GM10847 (cell line): Measurements from ENCODE around the gene STIP1.

Source experiments
- POLR2A ChIP-seq: IDR thresholded peaks from 2 replicates; pipeline ENCODE4 v1.6.1; 2011; ENCODE audit not compliant: insufficient read length; ENCODE audit errors: extremely low read depth

Gene STIP1

GRCh38 chr11:64178951-64179639, 6.9 kb upstream of the STIP1 start:
- TF ChIP-seq POLR2A, result no peak

DNA sequence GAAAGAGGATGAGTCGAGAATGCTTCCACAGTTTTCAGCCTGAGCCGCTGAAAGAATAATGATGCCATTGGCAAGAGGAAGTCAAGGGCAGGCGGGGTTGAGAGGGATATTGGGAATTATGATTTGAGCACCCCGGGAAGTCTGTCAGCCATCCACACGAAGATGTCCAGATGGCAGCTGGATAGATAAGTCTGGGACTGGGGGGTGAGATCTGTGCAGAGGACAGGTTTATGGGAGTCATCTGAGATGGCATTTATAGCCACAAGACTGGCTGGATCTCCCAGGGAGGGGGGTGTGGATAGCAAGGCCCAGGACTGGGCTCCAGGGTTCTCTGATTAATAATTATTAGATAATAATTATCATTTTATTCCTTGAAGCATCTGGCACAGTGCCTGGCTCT, 5.1 kb upstream of the STIP1 start:
- TF ChIP-seq POLR2A, result no peak

- peak; percentile 23 for TF ChIP-seq POLR2A
Observed at GRCh38 chr11:64181506-64182411, 4.2 kb upstream of the STIP1 start.

DNA sequence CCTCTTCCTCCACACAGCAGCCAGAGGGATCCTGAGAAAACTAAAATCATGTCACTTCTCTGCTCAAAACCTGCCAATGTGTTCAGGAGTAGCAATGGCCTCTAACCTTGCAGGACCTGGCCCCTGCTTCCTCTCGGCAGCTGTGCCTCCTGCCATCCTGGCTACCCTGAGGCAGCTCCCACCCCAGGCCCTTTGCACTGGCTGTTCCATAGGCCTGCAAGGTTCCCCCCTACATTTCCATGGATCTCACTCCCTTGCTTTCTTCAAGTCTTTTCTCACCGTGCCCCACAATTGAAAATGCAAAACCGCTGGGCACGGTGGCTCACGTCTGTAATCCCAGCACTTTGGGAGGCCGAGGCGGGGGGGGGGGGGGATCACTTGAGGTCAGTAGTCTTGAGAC, 2.1 kb upstream of the STIP1 start:
- no peak for TF ChIP-seq POLR2A

- TF ChIP-seq POLR2A, result peak; percentile 95
Observed at GRCh38 chr11:64185175-64185692, 737 bp upstream of the STIP1 start.

GRCh38 chr11:64186492-64187165, 658 bp downstream of the STIP1 start:
- TF ChIP-seq POLR2A, result no peak

DNA sequence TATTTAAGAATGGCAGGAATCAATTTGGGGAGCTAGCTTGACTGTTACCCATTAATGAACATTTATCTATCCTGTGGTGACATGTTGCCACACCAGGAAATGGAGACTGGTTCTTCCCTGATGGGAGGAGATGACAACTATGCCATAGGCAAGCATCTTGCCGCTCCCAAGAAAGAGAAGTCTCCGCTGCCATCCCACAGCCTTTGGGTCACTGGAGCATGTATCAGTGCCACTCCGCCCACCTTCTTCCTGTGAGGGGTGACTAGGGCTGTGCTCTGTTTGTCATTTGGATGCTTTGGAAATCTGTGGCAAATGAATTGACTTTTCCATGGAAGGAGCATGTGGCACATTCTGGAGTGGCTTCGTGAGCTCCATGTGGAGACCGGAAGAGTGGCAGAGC, 6.5 kb downstream of the STIP1 start:
- TF ChIP-seq POLR2A, result no peak

DNA sequence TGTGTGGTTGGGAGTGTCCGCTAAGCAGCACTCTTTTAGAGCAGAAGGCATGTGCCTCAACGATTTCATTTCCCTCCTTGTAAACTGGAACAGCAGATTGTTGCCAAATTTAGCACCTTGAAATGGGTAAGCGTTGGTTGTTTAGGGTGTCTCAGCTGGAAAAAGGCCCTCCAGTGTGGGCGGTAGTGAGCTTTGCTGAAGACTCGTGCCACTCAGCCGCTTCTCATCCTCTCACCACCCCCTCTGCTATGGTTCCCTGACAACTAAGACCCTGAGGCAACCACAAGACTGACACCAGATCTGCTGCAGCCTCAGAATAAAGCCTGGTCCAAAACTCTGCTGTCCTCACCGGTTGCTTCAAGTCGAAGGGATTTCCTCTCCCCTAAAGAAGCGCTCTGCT, 10.7 kb downstream of the STIP1 start:
- no peak for TF ChIP-seq POLR2A

GRCh38 chr11:64198511-64198910, 12.5 kb downstream of the STIP1 start:
- no peak for TF ChIP-seq POLR2A

- no peak for TF ChIP-seq POLR2A
Observed at GRCh38 chr11:64201543-64201942, 15.6 kb downstream of the STIP1 start.

- no peak for TF ChIP-seq POLR2A
Observed at GRCh38 chr11:64202992-64203391, 17.0 kb downstream of the STIP1 start.

DNA sequence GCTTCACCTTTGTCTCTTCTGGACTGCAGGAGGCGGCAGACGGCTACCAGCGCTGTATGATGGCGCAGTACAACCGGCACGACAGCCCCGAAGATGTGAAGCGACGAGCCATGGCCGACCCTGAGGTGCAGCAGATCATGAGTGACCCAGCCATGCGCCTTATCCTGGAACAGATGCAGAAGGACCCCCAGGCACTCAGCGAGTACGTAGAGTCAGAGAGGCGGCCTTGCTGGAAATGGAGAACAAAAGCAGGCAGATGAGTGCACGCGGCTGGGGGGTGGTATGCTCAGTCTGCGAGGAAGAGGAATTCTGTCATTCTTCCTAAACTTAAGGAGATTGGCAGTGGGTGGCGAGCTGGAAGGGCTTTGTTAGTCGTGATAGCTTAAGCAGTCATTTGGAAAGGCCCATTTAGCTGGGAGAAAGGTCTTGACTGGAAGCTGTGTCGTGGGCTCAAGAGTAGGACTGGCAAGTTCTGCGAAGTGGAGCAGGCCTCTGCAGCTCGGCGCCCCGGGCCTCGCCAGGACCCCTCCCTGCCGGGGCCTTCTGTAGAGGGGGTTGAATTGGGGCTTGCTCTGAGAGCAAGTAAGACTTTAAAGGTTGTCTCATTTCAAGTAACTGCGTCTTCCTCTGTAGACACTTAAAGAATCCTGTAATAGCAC, 17.6 kb downstream of the STIP1 start:
- TF ChIP-seq POLR2A, result no peak

- no peak for TF ChIP-seq POLR2A
Observed at GRCh38 chr11:64204080-64204440, 18.1 kb downstream of the STIP1 start.

GRCh38 chr11:64204464-64204989, 18.6 kb downstream of the STIP1 start:
- TF ChIP-seq POLR2A, result no peak
